HG03460 (cell line): Measurements from ENCODE around the gene ANKRD34C.
"Not testable (repeated sequence)": the region's sequence is repeated elsewhere in the genome, so short reads cannot be mapped to it uniquely, and the experiment has no call there.

Experiments
- ATAC-seq: cut with Tn5 transposase; IDR thresholded peaks from one replicate; pipeline ENCODE4 v1.9.1; 2021; ENCODE audit not compliant: unreplicated experiment

ANKRD34C gene

GRCh38 chr15:79310985-79311900, 28.7 kb downstream of the ANKRD34C start, which contains the start of gene TMED3:
TSS of gene TMED3 (plus strand) at chr15:79311112. CDS start at chr15:79311250, 138 bp downstream.
- ATAC-seq: peak; percentile 86

DNA sequence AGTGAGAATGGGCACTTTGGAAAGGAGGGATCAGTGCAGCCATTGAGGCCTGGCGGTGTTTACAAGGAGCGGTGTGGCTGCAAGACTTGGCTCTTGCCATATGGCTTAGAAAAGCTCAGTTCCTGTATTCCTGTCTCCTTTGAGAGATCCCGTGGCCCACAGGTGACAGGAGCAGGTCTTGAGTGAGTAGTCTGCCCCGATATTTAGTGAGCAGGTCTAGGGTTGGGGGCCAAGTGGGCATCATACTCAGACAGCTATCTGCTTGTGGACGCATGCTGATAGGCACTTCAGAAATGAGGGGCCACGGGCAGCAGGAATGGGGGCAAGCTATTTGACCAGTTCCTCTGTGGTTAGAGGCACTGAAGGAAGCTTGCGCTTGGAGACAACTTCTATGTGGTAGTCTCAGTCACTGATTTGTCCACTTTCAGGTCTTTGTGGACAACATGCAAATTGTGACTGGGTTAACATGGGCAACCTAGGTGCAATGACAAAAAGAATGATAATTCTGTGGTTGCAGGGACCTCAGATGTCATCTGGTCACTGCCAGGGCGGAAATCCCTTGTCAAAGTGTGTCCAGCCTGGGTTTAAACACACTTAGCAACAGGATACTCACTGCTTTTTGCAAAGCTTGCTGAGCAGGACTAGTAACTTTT, 29.5 kb downstream of the ANKRD34C start:
- ATAC-seq: no peak

GRCh38 chr15:79314186-79314585, 31.7 kb downstream of the ANKRD34C start:
- no peak for ATAC-seq

DNA sequence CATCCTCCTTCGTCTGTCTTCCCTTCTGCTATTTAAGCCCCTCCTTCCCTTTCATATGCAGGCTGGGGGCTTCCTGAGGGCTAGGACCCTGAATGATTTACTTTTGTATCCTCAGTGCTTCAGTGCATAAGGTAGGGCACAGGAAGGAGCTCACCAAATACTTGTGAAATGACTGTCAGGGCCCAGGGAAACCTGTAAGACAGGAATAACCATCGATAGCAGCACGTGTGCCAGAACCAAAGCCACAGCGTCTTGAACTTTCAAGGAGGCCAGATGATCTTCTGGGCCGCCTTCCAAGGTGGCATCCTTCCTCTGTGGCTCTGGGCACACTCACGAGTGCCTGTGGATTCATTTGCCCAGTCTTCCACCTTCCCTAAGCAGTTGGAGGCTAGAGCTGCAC, 32.3 kb downstream of the ANKRD34C start:
- ATAC-seq: no peak

GRCh38 chr15:79315623-79316328, 33.3 kb downstream of the ANKRD34C start:
- no peak for ATAC-seq

DNA sequence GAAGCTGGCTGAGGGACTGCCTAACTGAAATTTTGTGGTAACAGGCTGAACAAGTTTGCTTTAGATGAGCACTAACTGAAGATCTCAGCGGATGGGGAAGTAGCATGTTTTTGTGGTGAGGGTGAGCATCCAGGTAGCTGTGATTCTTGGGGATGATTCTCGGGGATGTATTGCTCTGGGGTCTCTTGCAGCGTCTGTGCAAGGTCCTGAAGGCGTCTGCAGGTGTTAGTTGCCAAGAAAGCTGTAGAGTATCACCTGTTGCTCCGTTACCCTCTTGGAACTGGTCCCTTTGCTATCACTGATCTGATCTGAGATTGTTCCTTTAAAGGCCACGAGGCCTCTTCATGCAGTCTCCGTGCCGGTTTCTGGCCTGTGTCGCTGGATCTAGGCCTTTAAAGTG, 34.3 kb downstream of the ANKRD34C start:
- no peak for ATAC-seq

DNA sequence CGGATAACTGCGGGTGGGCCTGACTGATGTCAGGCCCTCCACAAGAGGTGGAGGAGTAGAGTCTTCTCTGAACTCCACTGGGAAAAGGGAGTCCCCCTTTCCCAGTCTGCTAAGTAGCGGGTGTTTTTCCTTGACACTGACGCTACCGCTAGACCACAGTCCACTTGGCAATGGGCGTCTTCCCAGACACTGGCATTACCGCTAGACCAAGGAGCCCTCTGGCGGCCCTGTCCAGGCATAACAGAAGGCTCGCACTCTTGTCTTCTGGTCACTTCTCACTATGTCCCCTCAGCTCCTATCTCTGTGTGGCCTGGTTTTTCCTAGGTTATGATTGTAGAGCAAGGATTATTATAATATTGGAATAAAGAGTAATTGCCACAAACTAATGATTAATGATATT, 37.5 kb downstream of the ANKRD34C start:
- ATAC-seq: not testable (repeated sequence)

GRCh38 chr15:79321876-79322275, 39.4 kb downstream of the ANKRD34C start:
- no peak for ATAC-seq

DNA sequence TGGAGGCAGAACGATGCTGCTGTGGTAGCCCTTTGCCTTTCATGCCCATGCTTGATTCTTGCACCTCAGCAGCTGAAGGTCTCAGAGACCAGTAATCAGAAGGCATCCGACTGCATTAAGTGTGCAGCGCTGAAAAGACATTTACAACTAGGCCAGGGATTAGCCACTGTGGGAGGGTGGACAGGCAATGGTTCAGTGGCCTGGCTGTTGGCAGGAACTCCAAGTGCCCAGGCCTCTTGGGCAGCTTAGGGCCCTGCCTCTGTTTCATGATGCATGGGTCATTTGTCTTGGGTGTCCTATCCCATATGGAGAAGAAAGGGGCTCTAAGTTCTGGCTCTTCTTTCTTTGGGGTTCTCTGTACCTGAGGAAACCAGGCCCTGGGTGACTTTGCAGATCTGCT, 39.8 kb downstream of the ANKRD34C start:
- ATAC-seq: no peak

GRCh38 chr15:79322945-79323344, 40.4 kb downstream of the ANKRD34C start:
- ATAC-seq: no peak

GRCh38 chr15:79329171-79329611, 46.7 kb downstream of the ANKRD34C start:
- ATAC-seq: no peak
